Osteocyte (in vitro differentiated cells): ENCODE results near the gene KSR2. TPM values are rescaled to one million over a fixed set of nuclear protein-coding genes. Genes with fewer than 3 reads are reported as not detected.

ENCODE experiments used
- DNase-seq: peaks from one replicate; pipeline ENCODE4 v3.0.0; 2021; ENCODE audit warnings: mixed read lengths; ENCODE audit not compliant: unreplicated experiment; ENCODE audit errors: extremely low spot score
- H3K27ac Mint-ChIP-seq: one replicate; pipeline ENCODE4 v1.8.0; 2021; ENCODE audit warnings: mild to moderate bottlenecking, mixed read lengths; ENCODE audit not compliant: unreplicated experiment
- H3K27me3 Mint-ChIP-seq: one replicate; pipeline ENCODE4 v1.8.0; 2021; ENCODE audit warnings: mixed read lengths; ENCODE audit not compliant: unreplicated experiment
- H3K36me3 Mint-ChIP-seq: one replicate; pipeline ENCODE4 v1.8.0; 2021; ENCODE audit warnings: mixed read lengths; ENCODE audit not compliant: unreplicated experiment
- H3K4me1 Mint-ChIP-seq: one replicate; pipeline ENCODE4 v1.8.0; 2021; ENCODE audit warnings: mixed read lengths; ENCODE audit not compliant: unreplicated experiment
- H3K4me3 Mint-ChIP-seq: one replicate; pipeline ENCODE4 v1.8.0; 2021; ENCODE audit warnings: mild to moderate bottlenecking, moderate library complexity, mixed read lengths; ENCODE audit not compliant: unreplicated experiment
- H3K9me3 Mint-ChIP-seq: one replicate; pipeline ENCODE4 v1.8.0; 2021; ENCODE audit warnings: mixed read lengths; ENCODE audit not compliant: unreplicated experiment
- CTCF ChIP-seq: fragments of 200-600 bp; sonication (generic); IDR thresholded peaks from 2 replicates; pipeline ENCODE4 v1.5.0; 2021; ENCODE audit warnings: antibody characterized with exemption, mild to moderate bottlenecking, moderate library complexity
- total RNA-seq: library from RNA; stranded (reverse); gene quantifications from 2 replicates; pipeline ENCODE4 v1.2.1, GENCODE V29; 2021

Gene KSR2
- total RNA-seq, 1 donor from 2014 or later: not detected

- H3K27ac Mint-ChIP-seq: no peak overlapping the region
- no peak for TF ChIP-seq CTCF
- peaks cover 7% of the 10 kb centered on the region for H3K27me3 Mint-ChIP-seq
- DNase-seq: no peak
- no peaks in the 10 kb centered on the region for H3K4me1 Mint-ChIP-seq
- H3K9me3 Mint-ChIP-seq: peaks cover 4% of the 10 kb centered on the region
- H3K36me3 Mint-ChIP-seq: no peaks in the 10 kb centered on the region
- no peak overlapping the region for H3K4me3 Mint-ChIP-seq
Observed at GRCh38 chr12:117468016-117468415, 500.8 kb downstream of the KSR2 start.

- TF ChIP-seq CTCF: no peak
- DNase-seq: no peak
- H3K36me3 Mint-ChIP-seq: no peaks in the 10 kb centered on the region
- peaks cover 3% of the 10 kb centered on the region for H3K27me3 Mint-ChIP-seq
- H3K4me1 Mint-ChIP-seq: no peaks in the 10 kb centered on the region
- H3K9me3 Mint-ChIP-seq: peaks cover 5% of the 10 kb centered on the region
- H3K27ac Mint-ChIP-seq: no peak overlapping the region
- no peak overlapping the region for H3K4me3 Mint-ChIP-seq
Observed at GRCh38 chr12:117467588-117467987, 501.2 kb downstream of the KSR2 start.

- H3K27me3 Mint-ChIP-seq: peaks cover 3% of the 10 kb centered on the region
- no peak overlapping the region for H3K4me3 Mint-ChIP-seq
- H3K27ac Mint-ChIP-seq: no peak overlapping the region
- no peak for TF ChIP-seq CTCF
- DNase-seq: no peak
- peaks cover 12% of the 10 kb centered on the region for H3K9me3 Mint-ChIP-seq
- H3K4me1 Mint-ChIP-seq: no peaks in the 10 kb centered on the region
- H3K36me3 Mint-ChIP-seq: no peaks in the 10 kb centered on the region
Observed at GRCh38 chr12:117466677-117467362, 502.0 kb downstream of the KSR2 start.

- Mint-ChIP-seq H3K4me1 (no peaks in the 10 kb centered on the region), H3K9me3 (peaks cover 8% of the 10 kb centered on the region), H3K4me3 (no peak overlapping the region), H3K36me3 (no peaks in the 10 kb centered on the region), H3K27me3 (peaks cover 3% of the 10 kb centered on the region), H3K27ac (no peak overlapping the region)
- no peak for DNase-seq
- no peak for TF ChIP-seq CTCF
Observed at GRCh38 chr12:117461732-117462131, 507.1 kb downstream of the KSR2 start.

GRCh38 chr12:117459229-117459628, 509.6 kb downstream of the KSR2 start:
- Mint-ChIP-seq H3K9me3 (peaks cover 11% of the 10 kb centered on the region), H3K27ac (no peak overlapping the region)

More at GRCh38 chr12:117459229-117459628, 509.6 kb downstream of the KSR2 start:
- H3K27me3 Mint-ChIP-seq: peaks cover 10% of the 10 kb centered on the region
- no peak for TF ChIP-seq CTCF
- H3K4me3 Mint-ChIP-seq: no peak overlapping the region
- DNase-seq: no peak
- no peaks in the 10 kb centered on the region for H3K4me1 Mint-ChIP-seq
- H3K36me3 Mint-ChIP-seq: no peaks in the 10 kb centered on the region
